ENCODE measurements around the gene SAP30.
A peak's percentile ranks its signal among the peaks of the same experiment; 100 is the strongest.

SAP30 gene

DNA sequence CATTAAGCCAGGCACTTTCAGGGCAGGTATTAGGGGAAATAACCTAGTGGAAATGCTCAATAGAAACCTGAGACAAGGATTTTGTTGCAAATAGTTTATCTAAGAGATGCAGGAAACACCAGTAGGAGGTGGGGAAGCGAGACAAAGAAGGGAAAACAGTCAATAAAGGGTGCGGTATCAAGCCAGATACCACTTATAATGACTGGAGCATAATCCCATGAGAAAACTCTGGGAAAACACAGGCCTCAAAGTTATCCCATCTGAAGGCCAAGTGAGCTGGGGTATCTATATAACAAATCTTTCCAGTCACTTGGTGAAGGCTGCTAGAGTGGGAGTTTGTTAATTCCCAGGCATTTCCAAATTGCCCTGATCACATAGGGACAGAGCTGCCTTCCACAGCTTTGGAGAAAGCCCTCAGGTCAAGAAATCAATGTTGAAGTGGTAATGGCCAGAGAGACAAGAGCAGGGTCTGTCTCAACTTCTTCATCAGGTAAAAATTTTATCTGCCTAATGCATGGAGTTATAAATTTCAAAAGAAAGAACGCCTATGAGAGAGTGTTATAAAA, 26.8 kb upstream of the SAP30 start:
- H3K9me3 ChIP-seq (ENCODE audit: control insufficient read depth, low read length): no peaks in the 10 kb centered on the region
- no peak overlapping the region for H3K4me2 ChIP-seq (ENCODE audit: low read length, poor library complexity, severe bottlenecking)
- H4K91ac ChIP-seq (ENCODE audit: low read length): no peak overlapping the region
- H2AFZ ChIP-seq (ENCODE audit: low read depth, low read length): no peak overlapping the region
- no peaks in the 10 kb centered on the region for H3K36me3 ChIP-seq (ENCODE audit: control insufficient read depth in 1 of 2, insufficient read depth in 2 of 2, low read depth in 1 of 2, low read length in 2 of 2)
- H3K23ac ChIP-seq (ENCODE audit: low read length in 2 of 2): no peak overlapping the region
- no peaks in the 10 kb centered on the region for H3K79me1 ChIP-seq (replicated peaks; ENCODE audit: low read length, poor library complexity, severe bottlenecking)
- no peak overlapping the region for H4K8ac ChIP-seq (ENCODE audit: low read length)
- H3K4me3 ChIP-seq (ENCODE audit: insufficient read depth in 1 of 2, low read depth in 1 of 2, low read length in 2 of 2): no peak overlapping the region
- H3K18ac ChIP-seq (ENCODE audit: low read depth in 1 of 2, low read length in 2 of 2): no peak overlapping the region
- H2BK5ac ChIP-seq (ENCODE audit: low read depth, low read length, poor library complexity, severe bottlenecking): no peak overlapping the region
- no peaks in the 10 kb centered on the region for H3K4me1 ChIP-seq (ENCODE audit: control insufficient read depth, insufficient read depth, low read depth, low read length)
- DNase-seq: no peak
- no peaks in the 10 kb centered on the region for H3K27me3 ChIP-seq (ENCODE audit: control insufficient read depth in 1 of 2, insufficient read depth in 1 of 2, low read length in 2 of 2)
- no peak overlapping the region for H3K9ac ChIP-seq (ENCODE audit: low read length)
- H3K14ac ChIP-seq (ENCODE audit: low read length in 2 of 2): no peak overlapping the region
- H2BK15ac ChIP-seq (ENCODE audit: low read depth, poor library complexity, severe bottlenecking): no peak overlapping the region
- WGBS: 84% methylated on average over 2 of the region's 3 CpGs
- no peak overlapping the region for H2BK120ac ChIP-seq (ENCODE audit: low read depth, low read length)
- no peak overlapping the region for H3K27ac ChIP-seq (ENCODE audit: low read length, poor library complexity, severe bottlenecking)
- no peak overlapping the region for H2BK12ac ChIP-seq (ENCODE audit: low read length in 2 of 2)
- no peak overlapping the region for H2AK5ac ChIP-seq (ENCODE audit: low read length, severe bottlenecking)
- H3K4ac ChIP-seq (ENCODE audit: low read depth in 1 of 2, low read length in 2 of 2): no peak overlapping the region

DNA sequence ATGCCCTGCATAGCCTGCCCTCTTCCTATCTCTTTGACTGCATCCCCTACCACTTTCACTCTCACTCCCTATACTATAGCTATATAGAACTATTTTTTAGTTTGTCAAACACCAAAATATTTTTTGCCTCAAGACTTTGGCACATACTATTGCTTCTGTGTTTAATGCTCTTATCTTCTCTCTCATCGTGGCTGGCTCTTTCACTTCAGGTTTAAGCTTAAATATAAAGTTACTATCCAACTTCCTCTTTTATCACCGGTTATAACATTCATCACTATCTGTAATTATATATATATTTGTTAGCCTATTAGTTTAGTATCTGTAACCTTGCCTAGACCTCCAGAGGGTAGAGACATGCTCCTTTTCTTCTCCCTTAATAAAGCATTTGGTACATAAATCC, 25.1 kb upstream of the SAP30 start:
- Histone ChIP-seq H3K27ac (ENCODE audit: low read length, poor library complexity, severe bottlenecking) (no peak overlapping the region), H2BK15ac (ENCODE audit: low read depth, poor library complexity, severe bottlenecking) (no peak overlapping the region), H3K23ac (ENCODE audit: low read length in 2 of 2) (no peak overlapping the region), H3K4me3 (ENCODE audit: insufficient read depth in 1 of 2, low read depth in 1 of 2, low read length in 2 of 2) (no peak overlapping the region), H3K9me3 (ENCODE audit: control insufficient read depth, low read length) (no peaks in the 10 kb centered on the region), H3K9ac (ENCODE audit: low read length) (no peak overlapping the region), H3K27me3 (ENCODE audit: control insufficient read depth in 1 of 2, insufficient read depth in 1 of 2, low read length in 2 of 2) (no peaks in the 10 kb centered on the region), H2AK5ac (ENCODE audit: low read length, severe bottlenecking) (no peak overlapping the region), H3K4me2 (ENCODE audit: low read length, poor library complexity, severe bottlenecking) (no peak overlapping the region), H3K4ac (ENCODE audit: low read depth in 1 of 2, low read length in 2 of 2) (no peak overlapping the region), H4K8ac (ENCODE audit: low read length) (no peak overlapping the region), H2BK5ac (ENCODE audit: low read depth, low read length, poor library complexity, severe bottlenecking) (no peak overlapping the region), H3K4me1 (ENCODE audit: control insufficient read depth, insufficient read depth, low read depth, low read length) (no peaks in the 10 kb centered on the region), H3K18ac (ENCODE audit: low read depth in 1 of 2, low read length in 2 of 2) (no peak overlapping the region), H3K14ac (ENCODE audit: low read length in 2 of 2) (no peak overlapping the region), H2AFZ (ENCODE audit: low read depth, low read length) (no peak overlapping the region), H2BK120ac (ENCODE audit: low read depth, low read length) (no peak overlapping the region), H3K79me1 (replicated peaks; ENCODE audit: low read length, poor library complexity, severe bottlenecking) (no peaks in the 10 kb centered on the region), H3K36me3 (ENCODE audit: control insufficient read depth in 1 of 2, insufficient read depth in 2 of 2, low read depth in 1 of 2, low read length in 2 of 2) (no peaks in the 10 kb centered on the region), H2BK12ac (ENCODE audit: low read length in 2 of 2) (no peak overlapping the region), H4K91ac (ENCODE audit: low read length) (no peak overlapping the region)
- DNase-seq: no peak
- 83% methylated on average over 1 of the region's 2 CpGs for WGBS

DNA sequence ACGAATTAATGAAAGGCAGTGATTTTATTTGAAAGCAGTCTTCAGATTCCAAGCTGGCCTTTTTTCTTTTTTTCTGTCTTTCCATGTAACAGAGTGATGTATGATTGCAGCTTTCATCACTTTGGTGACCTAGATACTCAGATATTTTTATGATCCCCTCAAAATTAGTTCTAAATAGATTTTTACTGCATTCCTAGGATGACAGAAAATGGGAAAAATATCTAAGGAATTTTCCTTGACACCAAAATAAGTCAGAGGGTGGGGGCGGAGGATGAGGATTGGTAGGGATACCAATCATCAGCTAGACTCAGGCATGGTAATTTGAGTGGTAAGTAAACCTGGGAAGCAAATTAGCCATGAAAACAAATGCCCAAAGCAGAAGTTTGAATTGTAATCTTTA, 24.7 kb upstream of the SAP30 start:
- H4K8ac ChIP-seq (ENCODE audit: low read length): no peak overlapping the region
- H2BK12ac ChIP-seq (ENCODE audit: low read length in 2 of 2): no peak overlapping the region
- H3K4me2 ChIP-seq (ENCODE audit: low read length, poor library complexity, severe bottlenecking): no peak overlapping the region
- no peaks in the 10 kb centered on the region for H3K4me1 ChIP-seq (ENCODE audit: control insufficient read depth, insufficient read depth, low read depth, low read length)
- WGBS: 43% methylated on average over 1 of the region's 2 CpGs
- H3K79me1 ChIP-seq (replicated peaks; ENCODE audit: low read length, poor library complexity, severe bottlenecking): no peaks in the 10 kb centered on the region
- no peak overlapping the region for H3K23ac ChIP-seq (ENCODE audit: low read length in 2 of 2)
- H4K91ac ChIP-seq (ENCODE audit: low read length): no peak overlapping the region
- no peaks in the 10 kb centered on the region for H3K36me3 ChIP-seq (ENCODE audit: control insufficient read depth in 1 of 2, insufficient read depth in 2 of 2, low read depth in 1 of 2, low read length in 2 of 2)
- no peak overlapping the region for H3K4me3 ChIP-seq (ENCODE audit: insufficient read depth in 1 of 2, low read depth in 1 of 2, low read length in 2 of 2)
- H2AFZ ChIP-seq (ENCODE audit: low read depth, low read length): no peak overlapping the region
- H2AK5ac ChIP-seq (ENCODE audit: low read length, severe bottlenecking): no peak overlapping the region
- no peak overlapping the region for H3K27ac ChIP-seq (ENCODE audit: low read length, poor library complexity, severe bottlenecking)
- H2BK15ac ChIP-seq (ENCODE audit: low read depth, poor library complexity, severe bottlenecking): no peak overlapping the region
- H3K18ac ChIP-seq (ENCODE audit: low read depth in 1 of 2, low read length in 2 of 2): no peak overlapping the region
- no peak overlapping the region for H3K14ac ChIP-seq (ENCODE audit: low read length in 2 of 2)
- no peak overlapping the region for H3K9ac ChIP-seq (ENCODE audit: low read length)
- DNase-seq: peak; percentile 5
- H3K9me3 ChIP-seq (ENCODE audit: control insufficient read depth, low read length): no peaks in the 10 kb centered on the region
- H2BK120ac ChIP-seq (ENCODE audit: low read depth, low read length): no peak overlapping the region
- H2BK5ac ChIP-seq (ENCODE audit: low read depth, low read length, poor library complexity, severe bottlenecking): no peak overlapping the region
- no peak overlapping the region for H3K4ac ChIP-seq (ENCODE audit: low read depth in 1 of 2, low read length in 2 of 2)
- no peaks in the 10 kb centered on the region for H3K27me3 ChIP-seq (ENCODE audit: control insufficient read depth in 1 of 2, insufficient read depth in 1 of 2, low read length in 2 of 2)

DNA sequence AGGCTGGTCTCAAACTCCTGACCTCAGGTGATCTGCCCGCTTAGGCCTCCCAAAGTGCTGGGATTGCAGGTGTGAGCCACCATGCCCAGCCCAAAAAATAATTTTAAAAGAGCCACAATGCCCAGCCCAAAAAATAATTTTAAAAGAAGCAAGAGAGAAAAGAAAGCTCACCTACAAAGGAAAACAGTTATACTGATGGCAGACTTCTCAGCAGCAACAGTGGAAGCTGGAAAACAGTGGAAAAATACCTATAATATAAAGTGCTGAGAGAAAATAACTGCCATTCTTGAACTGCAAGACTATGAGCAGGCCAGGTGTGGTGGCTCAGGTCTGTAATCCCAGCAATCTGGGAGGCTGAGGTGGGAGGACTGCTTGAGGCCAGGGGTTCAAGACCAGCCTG, 23.3 kb upstream of the SAP30 start:
- H2BK12ac ChIP-seq (ENCODE audit: low read length in 2 of 2): no peak overlapping the region
- H3K9ac ChIP-seq (ENCODE audit: low read length): no peak overlapping the region
- no peak overlapping the region for H2BK120ac ChIP-seq (ENCODE audit: low read depth, low read length)
- H3K4ac ChIP-seq (ENCODE audit: low read depth in 1 of 2, low read length in 2 of 2): no peak overlapping the region
- H4K8ac ChIP-seq (ENCODE audit: low read length): no peak overlapping the region
- no peaks in the 10 kb centered on the region for H3K79me1 ChIP-seq (replicated peaks; ENCODE audit: low read length, poor library complexity, severe bottlenecking)
- H4K91ac ChIP-seq (ENCODE audit: low read length): no peak overlapping the region
- H3K36me3 ChIP-seq (ENCODE audit: control insufficient read depth in 1 of 2, insufficient read depth in 2 of 2, low read depth in 1 of 2, low read length in 2 of 2): no peaks in the 10 kb centered on the region
- H3K9me3 ChIP-seq (ENCODE audit: control insufficient read depth, low read length): no peaks in the 10 kb centered on the region
- H3K4me2 ChIP-seq (ENCODE audit: low read length, poor library complexity, severe bottlenecking): no peak overlapping the region
- H3K27ac ChIP-seq (ENCODE audit: low read length, poor library complexity, severe bottlenecking): no peak overlapping the region
- H3K18ac ChIP-seq (ENCODE audit: low read depth in 1 of 2, low read length in 2 of 2): no peak overlapping the region
- H2AK5ac ChIP-seq (ENCODE audit: low read length, severe bottlenecking): no peak overlapping the region
- H2BK15ac ChIP-seq (ENCODE audit: low read depth, poor library complexity, severe bottlenecking): no peak overlapping the region
- no peak for DNase-seq
- no peaks in the 10 kb centered on the region for H3K27me3 ChIP-seq (ENCODE audit: control insufficient read depth in 1 of 2, insufficient read depth in 1 of 2, low read length in 2 of 2)
- no peak overlapping the region for H3K23ac ChIP-seq (ENCODE audit: low read length in 2 of 2)
- H3K4me1 ChIP-seq (ENCODE audit: control insufficient read depth, insufficient read depth, low read depth, low read length): no peaks in the 10 kb centered on the region
- H3K4me3 ChIP-seq (ENCODE audit: insufficient read depth in 1 of 2, low read depth in 1 of 2, low read length in 2 of 2): no peak overlapping the region
- H2BK5ac ChIP-seq (ENCODE audit: low read depth, low read length, poor library complexity, severe bottlenecking): no peak overlapping the region
- no peak overlapping the region for H2AFZ ChIP-seq (ENCODE audit: low read depth, low read length)
- no peak overlapping the region for H3K14ac ChIP-seq (ENCODE audit: low read length in 2 of 2)
- 83% methylated on average over 1 of the region's 1 CpG for WGBS
